ENCODE data around the gene MANEAL.
"Not testable (repeated sequence)": the region's sequence is repeated elsewhere in the genome, so short reads cannot be mapped to it uniquely, and the experiment has no call there.

Gene MANEAL, protein sequence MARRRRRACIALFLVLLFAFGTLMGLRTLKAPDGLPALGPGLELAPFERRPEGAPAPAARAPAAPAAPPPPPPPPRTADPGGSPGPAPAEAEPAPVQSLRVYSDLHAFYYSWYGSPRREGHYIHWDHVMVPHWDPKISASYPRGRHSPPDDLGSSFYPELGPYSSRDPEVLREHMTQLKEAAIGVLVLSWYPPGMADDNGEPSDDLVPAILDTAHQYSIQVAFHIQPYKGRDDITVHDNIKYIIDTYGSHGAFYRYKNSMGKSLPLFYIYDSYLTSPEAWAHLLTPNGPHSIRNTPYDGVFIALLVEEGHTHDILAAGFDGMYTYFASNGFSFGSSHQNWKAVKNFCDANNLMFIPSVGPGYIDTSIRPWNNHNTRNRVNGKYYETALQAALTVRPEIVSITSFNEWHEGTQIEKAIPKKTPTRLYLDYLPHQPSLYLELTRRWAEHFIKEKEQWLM

DNA sequence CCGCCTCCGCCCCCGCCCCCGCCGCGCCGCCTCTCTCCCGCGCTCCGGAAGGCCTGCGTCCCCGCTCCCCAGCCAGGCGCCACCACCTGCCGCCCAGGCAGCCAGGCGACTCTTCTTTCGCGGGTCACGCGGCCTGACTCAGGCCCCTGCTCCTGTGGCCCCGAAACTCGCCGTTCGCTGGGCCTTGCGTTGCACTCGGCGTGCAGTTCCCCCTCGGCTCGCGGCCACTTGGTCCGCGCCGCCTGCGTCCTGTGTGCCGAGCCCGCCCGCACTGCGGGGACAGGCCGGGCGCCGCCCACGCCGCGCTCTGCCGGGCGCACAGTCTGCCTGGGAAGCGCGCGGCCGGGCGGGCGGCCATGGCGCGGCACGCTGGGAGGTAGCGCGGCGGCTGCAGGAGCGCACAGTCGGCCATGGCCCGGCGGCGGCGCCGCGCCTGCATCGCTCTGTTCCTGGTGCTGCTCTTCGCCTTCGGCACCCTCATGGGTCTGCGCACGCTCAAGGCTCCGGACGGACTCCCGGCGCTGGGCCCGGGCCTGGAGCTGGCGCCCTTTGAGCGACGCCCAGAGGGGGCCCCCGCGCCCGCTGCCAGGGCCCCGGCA, at the start of gene MANEAL:
Gene MANEAL, plus strand, starts transcription at position 75 of the 599 bp plus-strand sequence. Its CDS starts 336 bp downstream, at position 411.
- no peak for DNase-seq

DNA sequence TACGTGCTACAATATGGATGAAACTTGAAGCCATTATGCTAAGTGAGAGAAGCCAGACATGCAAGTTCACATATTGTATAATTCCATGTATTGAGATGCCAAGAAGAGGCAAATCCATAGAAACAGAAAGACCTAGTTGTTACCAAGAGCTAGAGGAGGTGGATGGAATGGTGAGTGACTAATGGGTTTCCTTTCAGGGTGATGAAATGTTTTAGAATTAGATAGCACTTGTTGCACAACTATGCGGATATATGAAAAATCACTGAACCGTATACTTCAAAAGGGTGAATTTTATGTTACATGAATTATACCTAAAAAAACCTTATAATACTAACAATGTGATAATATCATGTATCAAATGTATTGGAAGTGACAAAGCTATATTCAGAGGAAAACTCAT, 46.8 kb upstream of the MANEAL start:
- DNase-seq: no peak

GRCh38 chr1:37748565-37748964, 45.1 kb upstream of the MANEAL start:
- no peak for DNase-seq

DNA sequence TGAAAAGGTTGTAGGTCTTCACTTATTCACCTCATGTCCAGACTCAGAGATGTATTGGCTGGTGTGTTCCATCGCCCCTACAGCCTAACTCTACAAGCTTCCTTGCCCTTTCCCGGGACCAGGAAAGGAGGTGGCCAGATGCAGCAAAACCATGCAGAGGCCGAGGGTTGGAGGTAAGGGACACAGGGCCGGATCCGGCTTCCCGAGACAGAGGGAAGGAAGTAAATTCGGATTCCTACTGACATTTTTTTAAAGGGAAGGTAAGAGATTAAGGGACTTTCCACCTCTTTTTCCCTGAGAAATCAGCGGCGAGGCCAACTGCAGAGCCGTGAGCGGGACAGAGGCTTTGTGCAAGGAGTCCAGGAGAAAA, 41.4 kb upstream of the MANEAL start:
- no peak for DNase-seq

DNA sequence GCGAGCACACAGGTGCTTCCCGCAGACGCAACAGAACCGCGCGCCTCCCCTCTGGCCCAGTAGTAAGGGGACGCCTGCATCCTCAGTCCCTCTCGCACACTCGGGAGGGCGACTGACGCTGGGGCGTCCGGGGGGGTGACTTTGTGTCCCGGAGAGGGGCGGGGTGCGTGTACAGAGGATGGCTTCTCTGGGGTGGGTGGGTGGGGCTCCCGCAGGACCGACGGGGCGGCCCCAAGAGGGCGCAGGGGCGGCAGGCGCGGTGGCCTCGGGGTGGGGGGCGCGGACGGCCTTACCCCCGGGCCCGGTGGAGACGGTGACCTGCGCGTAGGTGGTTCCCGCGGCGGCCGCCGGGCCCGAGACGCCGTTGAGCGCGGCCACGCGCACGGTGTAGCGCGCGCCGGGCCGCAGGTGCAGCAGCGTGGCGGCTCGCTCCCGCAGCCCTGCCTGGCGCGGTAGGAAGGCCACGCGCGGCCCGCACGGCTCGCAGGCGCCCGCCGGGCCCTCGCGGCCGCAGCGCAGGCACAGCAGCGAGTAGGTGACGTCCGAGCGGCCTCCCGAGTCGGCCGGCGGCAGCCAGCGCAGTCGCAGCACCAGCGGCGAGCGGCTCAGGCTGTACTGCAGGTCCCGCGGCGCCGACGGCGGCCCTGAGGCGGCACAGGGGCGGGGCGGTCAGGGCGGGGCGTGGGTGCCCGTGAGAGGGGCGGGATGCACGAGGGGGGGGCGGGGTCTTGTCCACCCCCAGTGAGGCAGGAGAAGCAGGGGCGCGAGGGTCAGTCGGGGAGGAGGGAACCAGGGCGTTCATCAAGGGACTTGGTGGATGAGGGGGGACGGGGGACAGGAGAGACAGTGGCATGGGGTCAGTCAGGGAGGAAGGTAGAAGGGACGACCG, 40.8 kb upstream of the MANEAL start:
- no peak for DNase-seq

DNA sequence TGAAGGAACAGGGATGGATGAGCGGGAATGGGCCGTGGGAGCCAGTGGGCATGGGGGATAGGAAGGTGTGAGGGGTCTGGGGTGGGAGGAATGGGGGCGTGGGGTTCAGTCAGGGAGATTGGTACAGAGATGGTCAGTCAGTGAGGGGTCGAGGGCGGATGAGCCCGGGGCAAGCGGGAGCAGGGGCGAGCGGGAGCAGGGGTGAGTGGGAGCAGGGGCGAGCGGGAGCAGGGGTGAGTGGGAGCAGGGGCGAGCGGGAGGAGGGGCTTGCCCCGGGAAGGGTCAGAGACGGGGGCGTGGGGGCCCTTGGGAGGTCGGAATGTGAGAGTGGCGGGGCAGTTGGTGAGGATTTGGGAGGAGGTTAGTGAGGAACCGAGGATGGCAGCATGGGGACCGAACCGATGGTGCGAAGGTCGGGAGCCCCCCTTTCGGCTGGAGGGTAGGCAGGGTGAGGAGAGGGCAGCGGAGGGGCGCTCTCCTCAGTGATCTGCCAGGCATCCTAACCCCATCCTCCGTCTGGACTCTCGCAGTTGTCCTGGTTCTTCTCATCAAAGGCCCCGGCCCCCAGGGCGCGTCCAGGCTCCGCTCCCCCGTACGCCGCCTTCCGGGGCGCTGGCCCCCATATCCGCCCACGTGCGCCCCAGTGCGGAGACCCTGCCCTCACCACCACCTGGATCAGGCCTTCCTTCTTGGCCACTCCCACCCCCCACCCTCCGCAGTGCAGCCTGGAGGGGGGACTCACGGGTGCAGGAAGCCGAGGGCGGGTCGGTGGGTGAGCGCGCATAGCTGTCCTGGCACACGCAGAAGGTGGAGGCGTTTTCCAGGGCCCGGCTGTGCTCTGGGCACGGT, 40.0 kb upstream of the MANEAL start:
- DNase-seq: no peak

DNA sequence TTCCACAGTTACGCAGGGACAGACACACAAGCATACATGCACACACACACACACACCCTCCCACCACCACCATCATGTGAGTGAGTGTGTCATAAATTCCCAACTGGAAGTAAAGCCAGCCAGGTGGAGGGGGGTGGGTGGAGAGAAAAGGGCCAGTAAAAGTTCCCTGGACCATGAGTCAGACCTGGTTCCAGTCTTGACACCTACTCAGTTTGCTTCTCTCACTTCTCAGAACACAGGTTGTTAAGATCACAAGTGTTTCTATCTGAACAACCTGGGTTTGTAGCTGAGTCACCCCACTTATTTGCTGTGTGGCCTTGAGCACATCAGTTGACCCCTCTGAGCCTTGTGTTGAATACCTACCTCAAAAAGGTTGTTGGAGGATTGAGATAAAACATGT, 38.4 kb upstream of the MANEAL start:
- no peak for DNase-seq

GRCh38 chr1:37755951-37756560, 37.6 kb upstream of the MANEAL start:
- DNase-seq: no peak

GRCh38 chr1:37759451-37759850, 34.2 kb upstream of the MANEAL start:
- no peak for DNase-seq

GRCh38 chr1:37761416-37762095, 32.1 kb upstream of the MANEAL start:
- DNase-seq: no peak

DNA sequence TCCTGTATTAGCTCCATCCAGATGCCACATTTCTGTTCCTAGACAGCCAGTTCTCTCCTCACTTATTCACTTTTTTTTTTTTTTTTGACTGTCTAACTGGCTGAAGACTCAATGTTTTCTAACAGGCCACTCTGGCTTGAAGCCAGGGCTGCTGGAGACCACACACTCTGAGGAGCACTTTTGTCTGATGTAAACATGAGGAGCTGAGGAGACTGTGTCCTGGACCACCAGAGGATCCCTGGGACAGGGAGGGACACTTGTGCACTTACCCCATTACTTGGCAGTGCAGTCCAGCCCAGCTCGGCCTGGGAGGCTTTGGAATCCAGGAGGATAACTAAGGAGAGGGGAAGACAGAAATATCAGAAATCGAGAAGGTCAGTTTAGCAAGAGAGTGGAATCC, 31.1 kb upstream of the MANEAL start:
- no peak for DNase-seq

GRCh38 chr1:37763791-37764413, 29.7 kb upstream of the MANEAL start:
- no peak for DNase-seq

DNA sequence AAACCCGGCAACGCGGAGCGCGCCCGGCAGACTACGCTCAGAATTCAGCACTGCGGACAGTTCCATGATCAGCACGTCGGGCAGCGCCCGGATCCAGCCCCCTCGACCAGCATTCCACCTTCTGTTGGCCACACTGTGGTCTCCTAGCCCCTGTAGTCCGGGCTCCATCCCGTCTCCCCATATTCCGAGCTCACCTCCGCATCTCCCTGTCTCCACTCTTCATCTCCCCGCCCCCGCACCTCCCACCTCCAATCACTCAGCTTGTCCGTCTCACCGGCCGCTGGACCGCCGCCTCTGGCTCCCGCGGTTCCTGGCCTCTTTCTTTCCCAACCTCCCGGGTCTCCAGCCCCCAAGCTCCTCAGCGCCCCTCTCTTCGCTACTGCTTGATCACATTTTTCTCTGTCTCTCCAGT, 29.2 kb upstream of the MANEAL start:
- DNase-seq: no peak

GRCh38 chr1:37764888-37765441, 28.7 kb upstream of the MANEAL start, which contains the start of gene EPHA10:
TSS of gene EPHA10 (minus strand) at chr1:37765120. CDS start at chr1:37765066, 54 bp downstream.
- DNase-seq: no peak

- DNase-seq: no peak
These were observed 27.6 kb upstream of the MANEAL start for GRCh38 chr1:37765916-37766664.

DNA sequence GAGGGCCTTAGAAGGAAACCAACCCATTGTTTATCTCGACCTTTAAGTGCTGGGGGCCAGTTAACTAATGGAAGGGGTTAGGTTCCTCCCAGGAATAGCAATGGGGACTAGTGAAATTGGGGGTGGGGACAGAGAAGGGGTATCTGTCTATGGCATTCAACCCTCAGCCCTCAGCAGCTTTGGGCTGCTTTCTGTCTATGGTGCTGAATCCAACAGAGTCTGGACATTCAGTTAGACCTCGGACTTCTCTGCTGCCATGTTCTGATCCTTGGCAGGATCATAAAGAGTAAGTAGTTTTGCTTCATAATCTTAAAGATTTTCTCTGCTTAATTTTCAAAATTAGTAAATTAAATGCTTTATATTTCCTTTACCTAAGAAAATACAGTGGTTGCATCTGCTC, 26.2 kb upstream of the MANEAL start:
- DNase-seq: no peak

- not testable (repeated sequence) for DNase-seq
These were observed 22.2 kb upstream of the MANEAL start for GRCh38 chr1:37771440-37771839.

DNA sequence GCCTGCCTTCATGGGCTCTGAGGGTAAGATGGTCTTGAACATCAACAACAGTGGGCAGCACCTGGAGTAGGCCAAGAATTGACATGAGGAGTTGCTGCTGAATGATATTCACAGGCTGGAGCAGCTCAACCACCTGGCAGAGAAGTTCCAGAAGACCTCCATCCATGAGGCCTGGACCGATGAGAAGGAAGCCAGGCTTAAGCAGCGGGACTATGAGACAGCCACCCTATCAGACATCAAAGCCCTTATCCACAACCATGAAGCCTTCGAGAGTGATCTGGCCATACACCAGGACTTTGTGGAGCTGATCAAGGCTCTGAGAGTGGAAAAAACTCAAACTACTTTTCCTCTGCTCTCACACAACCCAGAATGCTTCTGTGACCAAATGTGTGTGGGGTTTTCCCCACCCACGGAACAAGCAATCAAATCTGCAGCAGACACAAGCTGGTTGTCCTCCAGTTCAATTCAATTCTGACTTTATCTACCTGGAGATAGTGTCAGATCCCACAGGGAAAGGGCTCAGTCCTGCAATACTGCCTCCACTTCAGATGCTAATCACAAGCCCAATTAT, 16.6 kb upstream of the MANEAL start:
- DNase-seq: no peak

GRCh38 chr1:37778654-37779053, 15.0 kb upstream of the MANEAL start:
- DNase-seq: no peak
